GM18858 (cell line): Measurements from ENCODE around the gene CLHC1.
"Not testable (repeated sequence)": the region's sequence is repeated elsewhere in the genome, so short reads cannot be mapped to it uniquely, and the experiment has no call there.

Source experiments
- ATAC-seq: cut with Tn5 transposase; IDR thresholded peaks from one replicate; pipeline ENCODE4 v1.9.1; 2021; ENCODE audit not compliant: unreplicated experiment

The CLHC1 gene

GRCh38 chr2:55154525-55155030 is 77.5 kb downstream of the CLHC1 start:
- ATAC-seq, result no peak

GRCh38 chr2:55153584-55154299 is 78.4 kb downstream of the CLHC1 start:
- peak; percentile 34 for ATAC-seq

- ATAC-seq, result no peak
Measured at GRCh38 chr2:55152475-55153412, 79.3 kb downstream of the CLHC1 start.

- ATAC-seq, result no peak
Measured at GRCh38 chr2:55151733-55152433, 80.2 kb downstream of the CLHC1 start.

GRCh38 chr2:55150834-55151233 is 81.3 kb downstream of the CLHC1 start:
- peak; percentile 65 for ATAC-seq

- ATAC-seq, result no peak
Measured at GRCh38 chr2:55148269-55148668, 83.8 kb downstream of the CLHC1 start.

GRCh38 chr2:55147531-55147930 is 84.6 kb downstream of the CLHC1 start:
- ATAC-seq, result no peak

- ATAC-seq, result no peak
Measured at GRCh38 chr2:55147041-55147440, 85.1 kb downstream of the CLHC1 start.

- no peak for ATAC-seq
Measured at GRCh38 chr2:55146263-55146662, 85.8 kb downstream of the CLHC1 start.

- ATAC-seq, result no peak
Measured at GRCh38 chr2:55144922-55145820, 86.9 kb downstream of the CLHC1 start.

GRCh38 chr2:55143706-55144105 is 88.4 kb downstream of the CLHC1 start:
- ATAC-seq, result not testable (repeated sequence)

GRCh38 chr2:55142518-55142917 is 89.6 kb downstream of the CLHC1 start:
- no peak for ATAC-seq

GRCh38 chr2:55141572-55142413 is 90.3 kb downstream of the CLHC1 start:
- ATAC-seq, result no peak

- ATAC-seq, result no peak
Measured at GRCh38 chr2:55140316-55141219, 91.5 kb downstream of the CLHC1 start.

GRCh38 chr2:55139305-55139704 is 92.8 kb downstream of the CLHC1 start:
- ATAC-seq, result no peak

- no peak for ATAC-seq
Measured at GRCh38 chr2:55138882-55139229, 93.2 kb downstream of the CLHC1 start.

- ATAC-seq, result no peak
Measured at GRCh38 chr2:55138014-55138881, 93.8 kb downstream of the CLHC1 start.
